WERI-Rb-1 (cell line): ENCODE data around the gene HDAC9.

ENCODE experiments used
- DNase-seq: peaks from one replicate; pipeline ENCODE4 v3.0.0-alpha.2; 2020
- H3K27ac ChIP-seq: fragments of 250-450 bp; sonication (Bioruptor Pico); 2 replicates; pipeline ENCODE4 v1.5.1; 2020; ENCODE audit warnings: mild to moderate bottlenecking, moderate library complexity
- H3K27me3 ChIP-seq: fragments of 250-450 bp; sonication (Bioruptor Pico); 2 replicates; pipeline ENCODE4 v1.5.1; 2021; ENCODE audit warnings: mild to moderate bottlenecking, low read depth, moderate library complexity; ENCODE audit not compliant: insufficient read depth, severe bottlenecking
- H3K36me3 ChIP-seq: fragments of 250-450 bp; sonication (Bioruptor Pico); 2 replicates; pipeline ENCODE4 v1.5.1; 2020; ENCODE audit warnings: mild to moderate bottlenecking, moderate library complexity
- H3K4me3 ChIP-seq: 2 replicates; pipeline ENCODE4 v1.5.1; 2011; ENCODE audit warnings: low read depth, mild to moderate bottlenecking, control low read depth, low read length
- H3K9me3 ChIP-seq: fragments of 250-450 bp; sonication (Bioruptor Pico); 2 replicates; pipeline ENCODE4 v1.5.1; 2021; ENCODE audit warnings: mild to moderate bottlenecking, moderate library complexity; ENCODE audit not compliant: severe bottlenecking
- TF ChIP-seq, protein P1 (sequence below): IDR thresholded peaks from 2 replicates; pipeline ENCODE4 v1.5.1; 2011; ENCODE audit warnings: low read depth, mild to moderate bottlenecking, control low read depth, inconsistent platforms, low read length

HDAC9 gene

DNA sequence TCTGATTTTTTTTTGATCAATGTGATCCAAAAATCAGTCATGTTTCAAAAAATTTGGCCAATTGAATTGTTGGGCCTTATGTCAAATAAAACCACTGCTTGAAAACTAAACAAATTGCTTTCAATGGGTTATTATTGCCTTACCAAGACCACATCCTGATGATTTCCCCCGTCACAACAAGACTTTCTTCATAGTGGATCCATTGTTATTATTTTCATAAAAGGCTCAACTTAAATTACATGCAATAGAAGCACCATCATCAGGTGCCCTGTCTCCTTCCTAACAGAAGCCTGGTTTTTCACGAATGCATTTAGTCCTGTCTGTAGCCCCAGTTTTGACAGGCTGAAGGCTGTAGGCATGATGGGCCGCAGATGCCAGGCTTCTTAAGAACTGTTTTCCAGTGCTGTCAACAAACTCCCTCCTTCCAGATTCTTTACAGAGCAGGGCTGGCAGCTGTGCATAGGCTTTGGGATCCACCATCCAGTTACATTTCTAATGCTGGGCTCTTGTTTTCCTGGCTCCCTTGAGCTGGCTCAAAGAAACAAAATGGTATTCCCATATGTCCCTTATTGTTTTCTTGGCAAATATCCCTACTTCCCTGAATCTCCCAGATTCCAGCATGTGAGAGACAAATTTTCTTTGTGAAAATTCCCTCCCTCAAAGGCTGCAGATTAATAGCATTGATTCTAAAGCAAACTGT, 319.9 kb downstream of the HDAC9 start:
- H3K4me3 ChIP-seq = no peak overlapping the region
- TF ChIP-seq, protein P1, sequence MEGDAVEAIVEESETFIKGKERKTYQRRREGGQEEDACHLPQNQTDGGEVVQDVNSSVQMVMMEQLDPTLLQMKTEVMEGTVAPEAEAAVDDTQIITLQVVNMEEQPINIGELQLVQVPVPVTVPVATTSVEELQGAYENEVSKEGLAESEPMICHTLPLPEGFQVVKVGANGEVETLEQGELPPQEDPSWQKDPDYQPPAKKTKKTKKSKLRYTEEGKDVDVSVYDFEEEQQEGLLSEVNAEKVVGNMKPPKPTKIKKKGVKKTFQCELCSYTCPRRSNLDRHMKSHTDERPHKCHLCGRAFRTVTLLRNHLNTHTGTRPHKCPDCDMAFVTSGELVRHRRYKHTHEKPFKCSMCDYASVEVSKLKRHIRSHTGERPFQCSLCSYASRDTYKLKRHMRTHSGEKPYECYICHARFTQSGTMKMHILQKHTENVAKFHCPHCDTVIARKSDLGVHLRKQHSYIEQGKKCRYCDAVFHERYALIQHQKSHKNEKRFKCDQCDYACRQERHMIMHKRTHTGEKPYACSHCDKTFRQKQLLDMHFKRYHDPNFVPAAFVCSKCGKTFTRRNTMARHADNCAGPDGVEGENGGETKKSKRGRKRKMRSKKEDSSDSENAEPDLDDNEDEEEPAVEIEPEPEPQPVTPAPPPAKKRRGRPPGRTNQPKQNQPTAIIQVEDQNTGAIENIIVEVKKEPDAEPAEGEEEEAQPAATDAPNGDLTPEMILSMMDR = no peak
- no peak for DNase-seq
- no peaks in the 10 kb centered on the region for H3K9me3 ChIP-seq
- H3K36me3 ChIP-seq = no peaks in the 10 kb centered on the region
- no peak overlapping the region for H3K27ac ChIP-seq
- H3K27me3 ChIP-seq = no peaks in the 10 kb centered on the region

DNA sequence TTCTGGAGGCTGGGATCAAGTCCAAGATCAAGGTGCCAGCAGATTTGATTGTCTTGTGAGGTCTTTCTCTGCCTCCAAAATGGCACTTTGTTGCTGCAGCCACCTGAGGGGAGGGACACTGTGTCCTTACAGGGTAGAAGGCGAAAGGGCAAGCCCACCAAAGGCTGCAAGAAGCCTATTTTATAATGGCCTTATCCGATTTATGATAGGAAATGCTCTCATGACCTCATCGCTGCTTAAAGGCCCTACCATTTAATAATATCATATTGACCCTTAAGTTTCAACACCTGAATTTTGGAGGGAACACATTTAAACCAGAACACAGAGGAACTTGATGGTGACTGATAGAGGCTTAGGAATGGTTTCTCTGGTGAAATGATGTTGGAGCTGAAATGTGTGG, 325.4 kb downstream of the HDAC9 start:
- Histone ChIP-seq H3K4me3 (no peak overlapping the region), H3K36me3 (no peaks in the 10 kb centered on the region), H3K9me3 (no peaks in the 10 kb centered on the region), H3K27me3 (no peaks in the 10 kb centered on the region), H3K27ac (no peak overlapping the region)
- no peak for DNase-seq
- TF ChIP-seq, protein P1 = no peak

DNA sequence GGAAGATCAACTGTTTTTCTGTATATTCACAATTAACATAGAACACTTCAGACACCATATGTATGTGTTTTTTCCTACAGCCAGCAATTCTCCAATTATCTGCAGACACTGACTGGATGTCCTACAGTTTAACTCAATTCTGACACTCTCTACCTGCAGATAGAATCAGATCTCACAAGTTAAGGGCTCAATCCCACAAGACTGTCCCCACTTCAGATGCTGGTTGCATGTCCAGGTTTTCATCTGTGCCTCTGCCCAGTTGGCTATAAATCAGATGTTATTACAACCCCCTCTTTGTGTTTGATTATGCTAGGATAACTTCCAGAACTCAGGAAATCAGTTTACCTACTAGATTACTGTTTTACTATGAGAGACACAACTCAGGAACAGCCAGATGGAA, 326.0 kb downstream of the HDAC9 start:
- Histone ChIP-seq H3K36me3 (no peaks in the 10 kb centered on the region), H3K4me3 (no peak overlapping the region), H3K9me3 (no peaks in the 10 kb centered on the region), H3K27ac (no peak overlapping the region), H3K27me3 (no peaks in the 10 kb centered on the region)
- TF ChIP-seq, protein P1 = no peak
- no peak for DNase-seq

DNA sequence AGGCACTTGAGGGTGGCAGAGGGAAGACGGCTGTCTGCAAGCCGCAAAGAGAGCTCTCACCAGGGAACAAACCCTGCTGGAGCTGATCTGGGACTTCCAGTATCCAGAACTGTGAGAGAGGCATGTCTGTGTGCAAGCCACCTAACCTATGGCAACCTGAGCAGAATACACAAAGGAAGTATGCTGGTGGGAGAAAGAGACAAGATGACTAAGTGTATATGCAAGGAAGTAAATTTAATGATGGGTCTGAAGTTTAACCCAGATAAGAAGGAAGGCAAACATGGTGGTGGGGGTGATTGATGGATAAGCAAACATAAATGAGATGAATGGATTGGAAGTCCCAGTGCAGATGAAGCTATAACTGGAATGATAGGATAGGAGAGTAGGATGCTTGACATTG, 328.6 kb downstream of the HDAC9 start:
- no peaks in the 10 kb centered on the region for H3K9me3 ChIP-seq
- no peaks in the 10 kb centered on the region for H3K27me3 ChIP-seq
- no peak overlapping the region for H3K27ac ChIP-seq

DNA sequence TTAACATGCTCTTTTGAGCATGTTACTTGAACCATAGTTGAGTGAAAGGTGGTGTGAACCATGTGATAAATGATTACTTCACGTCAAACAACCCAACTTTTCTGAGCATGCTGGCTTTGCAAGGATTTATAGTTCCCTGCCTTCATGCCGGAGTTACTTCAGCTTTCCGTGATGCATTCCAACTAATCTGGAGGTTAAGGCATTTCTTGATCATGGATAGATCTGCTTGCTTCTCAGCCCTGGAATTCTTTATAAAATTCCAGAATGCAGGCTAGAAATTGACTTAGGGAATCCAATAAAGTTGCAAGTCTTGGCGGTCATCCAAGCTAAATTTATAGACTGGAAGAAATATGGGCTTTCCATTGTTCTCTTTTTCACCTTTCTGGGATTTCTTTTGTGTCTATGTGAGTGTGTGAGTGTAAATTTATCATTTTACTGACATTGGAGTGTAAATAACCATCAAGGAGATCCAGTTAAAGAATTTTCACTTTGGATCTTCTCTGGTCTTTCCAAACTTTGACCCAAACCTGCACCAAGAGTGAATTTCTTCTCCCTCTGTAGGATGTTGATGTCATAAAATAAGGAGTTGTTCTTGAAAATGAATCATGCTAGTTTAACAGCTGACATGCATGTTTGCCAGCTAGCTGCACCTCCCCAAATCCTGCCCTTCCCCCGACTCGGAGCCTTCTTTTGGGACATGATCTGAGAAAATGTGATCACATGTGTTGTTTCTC, 332.9 kb downstream of the HDAC9 start:
- TF ChIP-seq, protein P1 = no peak
- no peaks in the 10 kb centered on the region for H3K36me3 ChIP-seq

More for the DNA sequence above, 328.6 kb downstream of the HDAC9 start:
- H3K36me3 ChIP-seq = no peaks in the 10 kb centered on the region
- DNase-seq = no peak
- TF ChIP-seq, protein P1 = no peak
- H3K4me3 ChIP-seq = no peak overlapping the region

More for the DNA sequence above, 332.9 kb downstream of the HDAC9 start:
- no peak for DNase-seq
- Histone ChIP-seq H3K9me3 (no peaks in the 10 kb centered on the region), H3K27ac (no peak overlapping the region), H3K27me3 (no peaks in the 10 kb centered on the region), H3K4me3 (no peak overlapping the region)
